Measurements from ENCODE around the gene NDST3. TPM values are rescaled to one million over a fixed set of nuclear protein-coding genes. Genes with fewer than 3 reads are reported as not detected.
A peak's percentile ranks its signal among the peaks of the same experiment; 100 is the strongest.

Gene NDST3
- total RNA-seq, 6 experiments from 2014 or later = 0.25 to 1.0 (median 0.57) TPM

GRCh38 chr4:118280501-118281218, 246.4 kb downstream of the NDST3 start:
- Histone ChIP-seq H3K4me1 (peaks cover 0 to 38% (median 8%) of the 10 kb centered on the region in 4 donors), H3K27me3 (no peaks in the 10 kb centered on the region), H3K9me3 (no peaks in the 10 kb centered on the region), H3K36me3 (peaks cover 0 to 14% (median 4%) of the 10 kb centered on the region in 4 donors), H3K4me3 (peak overlapping the region in 2 of 3 donors; percentile 75 to 81), H3K27ac (peak overlapping the region in 2 of 3 donors; percentile 17 to 42)
- peak in 1 of 3 donors; percentile 49 for DNase-seq
- peak; percentile 23 to 44 (median 29) for ATAC-seq
- intact Hi-C loops (cut with DNase I) = loop anchor here in 1 of 2 donors (10.0 kb wide), 1 partner anchor 74 kb away; the partner anchor contains the start of gene PRSS12
- 0% methylated on average over 2 of the region's 2 CpGs for WGBS (ENCODE audit: insufficient coverage, low coverage, low lambda C conversion rate, missing lambda C conversion rate)
- TF ChIP-seq CTCF (IDR thresholded peaks at IDR 0.05) = peak; percentile 28 to 63 (median 59)
- no peak for TF ChIP-seq POLR2A (IDR thresholded peaks at IDR 0.05)

GRCh38 chr4:118281611-118282442, 247.5 kb downstream of the NDST3 start:
- no peaks in the 10 kb centered on the region for H3K27me3 ChIP-seq
- peaks cover 0 to 32% (median 4%) of the 10 kb centered on the region in 4 donors for H3K4me1 ChIP-seq
- H3K9me3 ChIP-seq = no peaks in the 10 kb centered on the region
- TF ChIP-seq POLR2A (IDR thresholded peaks at IDR 0.05) (peak; percentile 16), CTCF (IDR thresholded peaks at IDR 0.05) (no peak)
- peaks cover 0 to 14% (median 4%) of the 10 kb centered on the region in 4 donors for H3K36me3 ChIP-seq
- DNase-seq (peak in 1 of 3 donors; percentile 55), ATAC-seq (no peak)
- WGBS (ENCODE audit: insufficient coverage, low coverage, low lambda C conversion rate, missing lambda C conversion rate) = 22% methylated on average over 9 of the region's 9 CpGs
- peak overlapping the region in 2 of 3 donors; percentile 42 to 47 for H3K27ac ChIP-seq
- no peak overlapping the region for H3K4me3 ChIP-seq
- intact Hi-C loops (cut with DNase I) = loop anchor here in 1 of 2 donors (10.0 kb wide), 1 partner anchor 73 kb away; the partner anchor contains the start of gene PRSS12

- ATAC-seq (peak; percentile 49 to 68 (median 56)), DNase-seq (peak; percentile 71 to 86 (median 77))
- TF ChIP-seq CTCF (IDR thresholded peaks at IDR 0.05) (no peak), POLR2A (IDR thresholded peaks at IDR 0.05) (no peak)
- H3K36me3 ChIP-seq = peaks cover 0 to 14% (median 4%) of the 10 kb centered on the region in 4 donors
- no peaks in the 10 kb centered on the region for H3K9me3 ChIP-seq
- intact Hi-C loops (cut with DNase I) = loop anchor here in 1 of 2 donors (10.0 kb wide), 1 partner anchor 72 kb away; the partner anchor contains the start of gene PRSS12
- WGBS (ENCODE audit: insufficient coverage, low coverage, low lambda C conversion rate, missing lambda C conversion rate) = 24% methylated on average over 4 of the region's 4 CpGs
- peak overlapping the region in 2 of 3 donors; percentile 20 to 47 for H3K27ac ChIP-seq
- H3K27me3 ChIP-seq = no peaks in the 10 kb centered on the region
- H3K4me3 ChIP-seq = no peak overlapping the region
- peaks cover 0 to 36% (median 4%) of the 10 kb centered on the region in 4 donors for H3K4me1 ChIP-seq
These were observed 248.4 kb downstream of the NDST3 start for GRCh38 chr4:118282692-118283091.

- TF ChIP-seq POLR2A (IDR thresholded peaks at IDR 0.05) (no peak), CTCF (IDR thresholded peaks at IDR 0.05) (no peak)
- no peaks in the 10 kb centered on the region for H3K27me3 ChIP-seq
- no peaks in the 10 kb centered on the region for H3K9me3 ChIP-seq
- DNase-seq (no peak), ATAC-seq (peak in 1 of 4 donors; percentile 4)
- intact Hi-C loops (cut with DNase I) = loop anchor here in 1 of 2 donors (10.0 kb wide), 1 partner anchor 71 kb away; the partner anchor contains the start of gene PRSS12
- peaks cover 0 to 42% (median 4%) of the 10 kb centered on the region in 4 donors for H3K4me1 ChIP-seq
- 47% methylated on average over 2 of the region's 3 CpGs for WGBS (ENCODE audit: insufficient coverage, low coverage, low lambda C conversion rate, missing lambda C conversion rate)
- H3K27ac ChIP-seq = no peak overlapping the region
- H3K4me3 ChIP-seq = no peak overlapping the region
- peaks cover 0 to 14% (median 4%) of the 10 kb centered on the region in 4 donors for H3K36me3 ChIP-seq
These were observed 249.9 kb downstream of the NDST3 start for GRCh38 chr4:118284169-118284568.
